Ovary (tissue), 3 donors: Measurements from ENCODE around the gene ARRB2.

Experiments
- CTCF ChIP-seq, 3 donors: fragments of 450-650 bp in 2 of 3; fragments of 200-600 bp in 1 of 3; IDR thresholded peaks; one replicate each; pipeline versions ENCODE4 v1.5.1 to v1.8.0; 2016 to 2022; ENCODE audit warnings: antibody characterized with exemption in 3 of 3, mild to moderate bottlenecking in 1 of 3
- EP300 ChIP-seq: sonication (generic); formaldehyde crosslinking; IDR thresholded peaks from one replicate; pipeline ENCODE4 v1.6.1; 2017; ENCODE audit warnings: antibody characterized with exemption
- POLR2A ChIP-seq: fragments of 450-650 bp; IDR thresholded peaks from one replicate; pipeline ENCODE4 v1.6.1; 2017; ENCODE audit warnings: antibody characterized with exemption, mild to moderate bottlenecking, moderate library complexity
- donor health status: DM: no; HTN: no; CAD: no.

- TF ChIP-seq CTCF (IDR thresholded peaks at IDR 0.05) (no peak), POLR2A (no peak), EP300 (no peak)
These were observed 34.6 kb upstream of the ARRB2 start for GRCh38 chr17:4675791-4676190.
